OCI-LY3 (cell line): ENCODE measurements around the gene SLC39A5.
A peak's percentile ranks its signal among the peaks of the same experiment; 100 is the strongest.

Experiments
- H2AFZ ChIP-seq: fragments of 200-600, 300-600 bp; shearing (Covaris generic); 2 replicates; pipeline ENCODE4 v1.6.0; 2014; ENCODE audit warnings: antibody characterized with exemption, low read depth, low read length
- H3K27ac ChIP-seq: fragments of 200-600, 300-600 bp; sonication (generic); 2 replicates; pipeline ENCODE4 v1.5.1; 2014; ENCODE audit warnings: mild to moderate bottlenecking, low read length, moderate library complexity, mixed read lengths
- H3K27me3 ChIP-seq: fragments of 200-600, 300-600 bp; sonication (generic); 2 replicates; pipeline ENCODE4 v1.6.1; 2014; ENCODE audit warnings: low read depth, low read length, mixed read lengths
- H3K36me3 ChIP-seq: fragments of 200-600, 300-600 bp; sonication (generic); replicated peaks from 2 replicates; pipeline ENCODE3; 2014; ENCODE audit warnings: low read depth, low read length, mixed read lengths
- H3K4me1 ChIP-seq: fragments of 300-600, 200-600 bp; sonication (generic); 2 replicates; pipeline ENCODE4 v1.6.1; 2014; ENCODE audit warnings: low read length, mixed read lengths
- H3K4me2 ChIP-seq: fragments of 200-600, 300-600 bp; sonication (generic); 2 replicates; pipeline ENCODE4 v1.6.1; 2014; ENCODE audit warnings: low read length, mixed read lengths
- H3K4me3 ChIP-seq: fragments of 300-600, 200-600 bp; sonication (generic); 2 replicates; pipeline ENCODE4 v1.5.1; 2014; ENCODE audit warnings: antibody characterized with exemption, mild to moderate bottlenecking, low read length, moderate library complexity
- H3K79me2 ChIP-seq: fragments of 300-600, 200-600 bp; shearing (Covaris generic); 2 replicates; pipeline ENCODE4 v1.6.1; 2014; ENCODE audit warnings: mild to moderate bottlenecking, low read length, mixed read lengths
- H3K9ac ChIP-seq: fragments of 300-600, 200-600 bp; shearing (Covaris generic); 2 replicates; pipeline ENCODE4 v1.6.0; 2014; ENCODE audit warnings: mild to moderate bottlenecking, low read length, moderate library complexity
- H3K9me3 ChIP-seq: fragments of 200-600, 300-600 bp; shearing (Covaris generic); 2 replicates; pipeline ENCODE4 v1.6.1; 2014; ENCODE audit warnings: low read length, mixed read lengths; ENCODE audit not compliant: insufficient read depth
- H4K20me1 ChIP-seq: fragments of 200-600, 300-600 bp; sonication (generic); 2 replicates; pipeline ENCODE4 v1.6.1; 2016; ENCODE audit warnings: low read length, mixed read lengths; ENCODE audit not compliant: insufficient read depth
- CTCF ChIP-seq: fragments of 200-600, 300-600 bp; sonication (generic); IDR thresholded peaks from 2 replicates; pipeline ENCODE4 v1.5.1; 2014; ENCODE audit warnings: antibody characterized with exemption, low read length, low read depth
- EZH2phosphoT487 ChIP-seq: fragments of 200-600 bp; shearing (Covaris generic); IDR thresholded peaks from 2 replicates; pipeline ENCODE4 v1.6.1; 2018; ENCODE audit warnings: antibody characterized with exemption, mixed run types, low read depth

The SLC39A5 gene

GRCh38 chr12:56224954-56225353 lies 4.9 kb upstream of the SLC39A5 start:
- Histone ChIP-seq H3K27me3 (no peaks in the 10 kb centered on the region), H3K27ac (no peak overlapping the region), H4K20me1 (peaks cover 5% of the 10 kb centered on the region; the same call in 1 of the 2 replicates), H3K4me2 (peak overlapping the region; percentile 78), H3K36me3 (no peaks in the 10 kb centered on the region), H3K4me3 (peak overlapping the region; percentile 87), H3K4me1 (peaks cover 26% of the 10 kb centered on the region), H3K79me2 (peaks cover 32% of the 10 kb centered on the region), H2AFZ (0 out of 2 replicates have a peak overlapping the region, but pooled peaks have one; percentile 34), H3K9me3 (no peaks in the 10 kb centered on the region), H3K9ac (peak overlapping the region; percentile 89)
- TF ChIP-seq EZH2phosphoT487, result no peak
- no peak for TF ChIP-seq CTCF

- no peak overlapping the region for H3K27ac ChIP-seq
- no peaks in the 10 kb centered on the region for H4K20me1 ChIP-seq
- no peak overlapping the region for H3K4me2 ChIP-seq
- TF ChIP-seq EZH2phosphoT487, result no peak
- TF ChIP-seq CTCF, result no peak
- H3K4me3 ChIP-seq, result no peak overlapping the region
- peaks cover 11% of the 10 kb centered on the region for H3K79me2 ChIP-seq
- H2AFZ ChIP-seq, result no peak overlapping the region
- no peaks in the 10 kb centered on the region for H3K36me3 ChIP-seq
- no peaks in the 10 kb centered on the region for H3K9me3 ChIP-seq
- H3K4me1 ChIP-seq, result peaks cover 9% of the 10 kb centered on the region; the same call in 1 of the 2 replicates
- no peaks in the 10 kb centered on the region for H3K27me3 ChIP-seq
- H3K9ac ChIP-seq, result no peak overlapping the region
These were observed 769 bp upstream of the SLC39A5 start for GRCh38 chr12:56229082-56229481.

- no peaks in the 10 kb centered on the region for H3K36me3 ChIP-seq
- H3K9ac ChIP-seq, result no peak overlapping the region
- no peak overlapping the region for H2AFZ ChIP-seq
- H3K4me1 ChIP-seq, result peaks cover under 1% of the 10 kb centered on the region; the same call in 1 of the 2 replicates
- no peak overlapping the region for H3K4me3 ChIP-seq
- H3K27me3 ChIP-seq, result no peaks in the 10 kb centered on the region
- no peak overlapping the region for H3K4me2 ChIP-seq
- no peaks in the 10 kb centered on the region for H3K79me2 ChIP-seq
- no peaks in the 10 kb centered on the region for H4K20me1 ChIP-seq
- TF ChIP-seq CTCF (no peak), EZH2phosphoT487 (no peak)
- H3K27ac ChIP-seq, result no peak overlapping the region
- no peaks in the 10 kb centered on the region for H3K9me3 ChIP-seq
These were observed 757 bp downstream of the SLC39A5 start for GRCh38 chr12:56230432-56231183.

GRCh38 chr12:56231184-56231582 lies 1.3 kb downstream of the SLC39A5 start:
- Histone ChIP-seq H3K4me1 (no peaks in the 10 kb centered on the region), H3K79me2 (no peaks in the 10 kb centered on the region), H3K4me2 (no peak overlapping the region), H4K20me1 (no peaks in the 10 kb centered on the region), H3K4me3 (no peak overlapping the region), H3K27ac (no peak overlapping the region), H3K9me3 (no peaks in the 10 kb centered on the region), H3K27me3 (no peaks in the 10 kb centered on the region), H3K9ac (no peak overlapping the region), H3K36me3 (no peaks in the 10 kb centered on the region), H2AFZ (no peak overlapping the region)
- TF ChIP-seq CTCF, result no peak
- TF ChIP-seq EZH2phosphoT487, result no peak
